Gastroesophageal sphincter (tissue), 3 donors: Measurements from ENCODE around the gene SLC2A1.

Source experiments
- POLR2A ChIP-seq, 2 donors: fragments of 450-650 bp; IDR thresholded peaks; one replicate each; pipeline ENCODE4 v1.6.1; 2017; ENCODE audit warnings: antibody characterized with exemption in 2 of 2, mild to moderate bottlenecking in 2 of 2, moderate library complexity in 1 of 2
- TF ChIP-seq, protein P1 (sequence below), 4 experiments: fragments of 200-600 bp in 2 of 4; fragments of 450-650 bp in 2 of 4; sonication (generic) in 1 of 4; IDR thresholded peaks; one replicate each; pipeline ENCODE4 v1.5.1; 2017 to 2019; ENCODE audit warnings: antibody characterized with exemption in 4 of 4, mild to moderate bottlenecking in 2 of 4, moderate library complexity in 2 of 4

DNA sequence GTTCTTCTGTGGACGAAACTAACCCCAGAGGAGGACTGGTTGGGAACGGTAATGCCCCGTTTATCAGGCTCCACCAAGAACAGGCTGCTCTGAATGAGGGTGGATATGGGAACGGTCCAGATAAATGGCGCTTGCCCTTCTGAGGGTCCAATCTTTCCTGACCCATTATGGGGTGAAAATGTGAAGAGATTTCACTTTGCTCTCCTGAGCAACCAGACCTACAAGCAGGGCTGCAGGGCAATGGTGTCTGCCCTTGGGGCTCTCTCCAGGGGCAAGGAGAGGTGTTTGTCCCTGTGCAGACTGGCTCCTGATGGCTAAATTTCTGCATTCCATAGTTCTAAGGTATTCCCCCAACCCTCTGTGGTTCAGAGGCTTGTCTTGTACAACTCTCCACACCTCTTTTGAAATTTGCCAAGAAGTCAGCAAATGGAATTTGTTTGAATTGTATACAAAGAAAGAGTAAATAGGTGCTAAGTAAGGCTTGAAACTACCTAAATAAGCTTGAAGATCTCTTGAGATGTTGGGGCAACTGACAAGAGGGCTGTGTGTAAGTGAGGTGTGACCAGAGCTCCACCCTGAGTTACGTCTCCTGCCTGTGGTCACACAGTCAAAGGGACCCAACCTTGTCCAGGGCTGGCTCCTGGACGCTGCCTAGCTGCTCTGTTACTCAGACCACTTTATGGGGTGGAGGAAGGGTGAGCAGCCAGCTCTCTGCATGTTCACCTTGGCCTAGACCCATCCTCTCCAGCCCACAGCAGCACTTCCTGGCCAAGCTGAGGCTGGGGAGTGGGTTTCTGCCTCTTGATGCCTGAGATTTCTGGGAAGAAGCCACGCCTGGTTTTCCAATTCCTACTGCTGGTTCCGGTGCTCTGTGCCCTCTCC lies 24.8 kb downstream of the SLC2A1 start:
- TF ChIP-seq, protein P1, sequence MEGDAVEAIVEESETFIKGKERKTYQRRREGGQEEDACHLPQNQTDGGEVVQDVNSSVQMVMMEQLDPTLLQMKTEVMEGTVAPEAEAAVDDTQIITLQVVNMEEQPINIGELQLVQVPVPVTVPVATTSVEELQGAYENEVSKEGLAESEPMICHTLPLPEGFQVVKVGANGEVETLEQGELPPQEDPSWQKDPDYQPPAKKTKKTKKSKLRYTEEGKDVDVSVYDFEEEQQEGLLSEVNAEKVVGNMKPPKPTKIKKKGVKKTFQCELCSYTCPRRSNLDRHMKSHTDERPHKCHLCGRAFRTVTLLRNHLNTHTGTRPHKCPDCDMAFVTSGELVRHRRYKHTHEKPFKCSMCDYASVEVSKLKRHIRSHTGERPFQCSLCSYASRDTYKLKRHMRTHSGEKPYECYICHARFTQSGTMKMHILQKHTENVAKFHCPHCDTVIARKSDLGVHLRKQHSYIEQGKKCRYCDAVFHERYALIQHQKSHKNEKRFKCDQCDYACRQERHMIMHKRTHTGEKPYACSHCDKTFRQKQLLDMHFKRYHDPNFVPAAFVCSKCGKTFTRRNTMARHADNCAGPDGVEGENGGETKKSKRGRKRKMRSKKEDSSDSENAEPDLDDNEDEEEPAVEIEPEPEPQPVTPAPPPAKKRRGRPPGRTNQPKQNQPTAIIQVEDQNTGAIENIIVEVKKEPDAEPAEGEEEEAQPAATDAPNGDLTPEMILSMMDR (IDR thresholded peaks at IDR 0.05) = no peak
- no peak for TF ChIP-seq POLR2A (IDR thresholded peaks at IDR 0.05)
